ENCODE results near the gene ZBTB7C. TPM values are rescaled to one million over a fixed set of nuclear protein-coding genes. Genes with fewer than 3 reads are reported as not detected.

The ZBTB7C gene
- total and polyA plus RNA-seq, 3 experiments from 2014 or later, result 0.13 TPM; not detected in 2

DNA sequence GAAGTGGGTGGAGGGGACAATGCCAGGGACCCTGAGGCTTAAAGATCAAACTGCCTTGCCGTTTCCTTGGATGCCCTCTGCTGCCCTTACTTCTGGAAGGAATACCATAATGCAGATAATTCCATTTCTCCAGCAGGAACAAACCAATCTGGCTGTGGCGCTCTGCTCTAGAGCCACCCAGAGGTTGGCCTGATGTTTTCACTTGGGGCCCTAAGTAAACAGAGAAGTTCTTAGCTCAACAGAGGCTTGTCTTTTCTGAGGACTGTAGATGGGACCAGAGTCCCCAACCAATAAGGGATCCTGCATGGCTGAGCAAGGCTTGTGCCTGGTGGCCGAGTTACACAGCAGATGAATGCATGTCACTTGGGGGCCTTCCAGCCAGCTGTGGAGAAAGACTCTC lies 230.2 kb downstream of the ZBTB7C start:
- Histone ChIP-seq H3K27ac (ENCODE audit: low read depth, low read length) (no peak overlapping the region), H3K27me3 (ENCODE audit: insufficient read depth, low read length, poor library complexity, severe bottlenecking) (no peaks in the 10 kb centered on the region), H3K9me3 (ENCODE audit: low read length) (no peaks in the 10 kb centered on the region), H3K4me3 (ENCODE audit: low read length) (no peak overlapping the region), H3K4me1 (ENCODE audit: insufficient read depth, low read length) (no peaks in the 10 kb centered on the region), H3K36me3 (ENCODE audit: insufficient read depth, low read length) (no peaks in the 10 kb centered on the region)
- POLR2A ChIA-PET, result no interaction called here
- CTCF ChIA-PET, result no interaction called here
- Mint-ChIP-seq H3K4me3 (no peak overlapping the region), H3K36me3 (peaks cover 0 to 1% (median 0%) of the 10 kb centered on the region in 3 donors), H3K9me3 (no peaks in the 10 kb centered on the region), H3K4me1 (no peaks in the 10 kb centered on the region), H3K27me3 (peaks cover 2 to 16% of the 10 kb centered on the region in 2 donors), H3K27ac (no peak overlapping the region)
- no peak for DNase-seq

DNA sequence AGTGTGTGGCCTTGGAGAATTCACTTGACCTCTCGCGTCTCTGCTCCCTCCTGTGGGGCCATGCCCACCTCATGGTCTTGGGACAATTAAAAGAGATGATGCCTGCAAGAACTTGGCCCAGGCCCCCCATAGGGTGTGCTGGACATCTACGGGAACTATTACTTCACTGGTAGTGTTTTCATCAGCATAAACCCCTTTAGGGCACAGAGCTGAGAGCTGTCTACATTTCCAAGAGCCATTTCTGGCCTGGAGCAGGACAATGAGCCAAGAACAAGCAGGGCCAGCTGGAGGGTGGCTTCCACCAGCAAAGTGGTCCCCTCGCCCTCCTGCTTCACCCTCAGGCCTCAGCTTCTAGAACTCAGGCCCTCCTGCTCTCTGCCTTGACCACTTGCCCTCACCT lies 232.3 kb downstream of the ZBTB7C start:
- Histone ChIP-seq H3K4me1 (ENCODE audit: insufficient read depth, low read length) (no peaks in the 10 kb centered on the region), H3K27ac (ENCODE audit: low read depth, low read length) (no peak overlapping the region), H3K36me3 (ENCODE audit: insufficient read depth, low read length) (no peaks in the 10 kb centered on the region), H3K9me3 (ENCODE audit: low read length) (no peaks in the 10 kb centered on the region), H3K27me3 (ENCODE audit: insufficient read depth, low read length, poor library complexity, severe bottlenecking) (no peaks in the 10 kb centered on the region), H3K4me3 (ENCODE audit: low read length) (no peak overlapping the region)
- Mint-ChIP-seq H3K27me3 (peaks cover 0 to 7% of the 10 kb centered on the region in 2 donors), H3K9me3 (no peaks in the 10 kb centered on the region), H3K27ac (no peak overlapping the region), H3K36me3 (no peaks in the 10 kb centered on the region), H3K4me1 (no peaks in the 10 kb centered on the region), H3K4me3 (no peak overlapping the region)
- CTCF ChIA-PET, result no interaction called here
- no peak for DNase-seq
- POLR2A ChIA-PET, result no interaction called here

DNA sequence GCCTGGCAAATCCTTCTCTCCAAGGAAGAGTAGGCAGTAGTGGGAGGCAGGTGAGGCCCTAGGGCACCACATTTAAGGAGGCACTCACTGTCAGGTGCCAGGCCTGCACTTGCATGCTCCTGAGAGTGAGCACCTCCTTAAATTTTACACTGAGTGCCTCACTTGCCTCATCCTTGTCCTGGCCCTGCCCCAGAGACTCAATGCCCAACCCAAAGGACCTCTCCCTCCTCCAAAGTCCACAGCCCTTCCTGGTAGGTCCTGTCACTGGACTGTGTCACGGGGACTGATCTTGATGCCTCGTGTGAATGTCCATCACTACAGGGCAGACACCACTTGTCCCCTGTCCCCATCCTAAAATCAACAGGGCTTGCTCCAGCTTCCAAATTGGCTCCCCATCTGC lies 235.6 kb downstream of the ZBTB7C start:
- Mint-ChIP-seq H3K27me3 (peaks cover 0 to 16% of the 10 kb centered on the region in 2 donors), H3K36me3 (no peaks in the 10 kb centered on the region), H3K4me3 (no peak overlapping the region), H3K27ac (peak overlapping the region in 1 of 8 donors; percentile 8), H3K9me3 (no peaks in the 10 kb centered on the region), H3K4me1 (no peaks in the 10 kb centered on the region)
- CTCF ChIA-PET, result no interaction called here
- H3K9me3 ChIP-seq (ENCODE audit: low read length), result no peaks in the 10 kb centered on the region
- DNase-seq, result no peak
- no peak overlapping the region for H3K4me3 ChIP-seq (ENCODE audit: low read length)
- POLR2A ChIA-PET, result no interaction called here
- H3K27me3 ChIP-seq (ENCODE audit: insufficient read depth, low read length, poor library complexity, severe bottlenecking), result no peaks in the 10 kb centered on the region
- no peak overlapping the region for H3K27ac ChIP-seq (ENCODE audit: low read depth, low read length)
- no peaks in the 10 kb centered on the region for H3K4me1 ChIP-seq (ENCODE audit: insufficient read depth, low read length)
- no peaks in the 10 kb centered on the region for H3K36me3 ChIP-seq (ENCODE audit: insufficient read depth, low read length)

GRCh38 chr18:48172226-48173006 lies 236.8 kb downstream of the ZBTB7C start:
- Mint-ChIP-seq H3K4me3 (no peak overlapping the region), H3K27me3 (peaks cover 0 to 20% of the 10 kb centered on the region in 2 donors), H3K36me3 (no peaks in the 10 kb centered on the region), H3K4me1 (no peaks in the 10 kb centered on the region), H3K27ac (no peak overlapping the region), H3K9me3 (no peaks in the 10 kb centered on the region)
- H3K4me3 ChIP-seq (ENCODE audit: low read length), result no peak overlapping the region
- no peaks in the 10 kb centered on the region for H3K36me3 ChIP-seq (ENCODE audit: insufficient read depth, low read length)
- CTCF ChIA-PET, result no interaction called here
- no peak overlapping the region for H3K27ac ChIP-seq (ENCODE audit: low read depth, low read length)
- no peaks in the 10 kb centered on the region for H3K27me3 ChIP-seq (ENCODE audit: insufficient read depth, low read length, poor library complexity, severe bottlenecking)
- POLR2A ChIA-PET, result no interaction called here
- H3K9me3 ChIP-seq (ENCODE audit: low read length), result no peaks in the 10 kb centered on the region
- no peaks in the 10 kb centered on the region for H3K4me1 ChIP-seq (ENCODE audit: insufficient read depth, low read length)
- DNase-seq, result no peak

- no peaks in the 10 kb centered on the region for H3K27me3 ChIP-seq (ENCODE audit: insufficient read depth, low read length, poor library complexity, severe bottlenecking)
- Mint-ChIP-seq H3K27me3 (peaks cover 2 to 24% of the 10 kb centered on the region in 2 donors), H3K9me3 (no peaks in the 10 kb centered on the region), H3K4me3 (no peak overlapping the region), H3K36me3 (no peaks in the 10 kb centered on the region), H3K27ac (no peak overlapping the region), H3K4me1 (peaks cover 0 to 3% (median 0%) of the 10 kb centered on the region in 3 donors)
- no peaks in the 10 kb centered on the region for H3K36me3 ChIP-seq (ENCODE audit: insufficient read depth, low read length)
- H3K4me3 ChIP-seq (ENCODE audit: low read length), result no peak overlapping the region
- POLR2A ChIA-PET, result no interaction called here
- no peaks in the 10 kb centered on the region for H3K9me3 ChIP-seq (ENCODE audit: low read length)
- H3K27ac ChIP-seq (ENCODE audit: low read depth, low read length), result no peak overlapping the region
- CTCF ChIA-PET, result no interaction called here
- no peak for DNase-seq
- no peaks in the 10 kb centered on the region for H3K4me1 ChIP-seq (ENCODE audit: insufficient read depth, low read length)
Measured at GRCh38 chr18:48171490-48172188, 237.5 kb downstream of the ZBTB7C start.

DNA sequence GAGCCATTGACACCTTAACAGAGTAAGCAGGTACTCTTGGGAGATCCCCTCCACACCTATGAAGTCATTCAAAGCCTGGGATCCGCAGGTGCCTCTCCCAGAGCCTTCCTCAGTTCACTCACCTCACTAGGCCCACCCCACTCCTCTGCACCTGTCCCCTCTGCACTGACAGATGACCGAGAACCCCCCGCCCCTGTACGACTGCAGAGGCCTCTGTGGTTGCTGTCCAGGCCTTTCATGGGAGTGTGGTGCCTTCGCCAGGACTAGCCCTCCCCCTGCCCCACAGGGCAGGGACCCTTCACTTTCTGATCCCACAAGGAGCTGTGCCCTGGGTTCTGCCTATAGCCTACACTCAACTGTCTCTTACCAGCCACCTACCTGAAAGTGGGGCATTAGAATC lies 238.5 kb downstream of the ZBTB7C start:
- POLR2A ChIA-PET, result no interaction called here
- peaks cover 0 to 3% (median 0%) of the 10 kb centered on the region in 3 donors for H3K4me1 Mint-ChIP-seq
- peaks cover 2 to 27% of the 10 kb centered on the region in 2 donors for H3K27me3 Mint-ChIP-seq
- H3K4me3 Mint-ChIP-seq, result no peak overlapping the region
- H3K27ac ChIP-seq (ENCODE audit: low read depth, low read length), result no peak overlapping the region
- H3K4me1 ChIP-seq (ENCODE audit: insufficient read depth, low read length), result no peaks in the 10 kb centered on the region
- H3K27ac Mint-ChIP-seq, result no peak overlapping the region
- CTCF ChIA-PET, result no interaction called here
- no peak overlapping the region for H3K4me3 ChIP-seq (ENCODE audit: low read length)
- H3K9me3 ChIP-seq (ENCODE audit: low read length), result no peaks in the 10 kb centered on the region
- H3K27me3 ChIP-seq (ENCODE audit: insufficient read depth, low read length, poor library complexity, severe bottlenecking), result no peaks in the 10 kb centered on the region
- no peaks in the 10 kb centered on the region for H3K36me3 ChIP-seq (ENCODE audit: insufficient read depth, low read length)
- H3K9me3 Mint-ChIP-seq, result no peaks in the 10 kb centered on the region
- DNase-seq, result no peak
- H3K36me3 Mint-ChIP-seq, result no peaks in the 10 kb centered on the region

DNA sequence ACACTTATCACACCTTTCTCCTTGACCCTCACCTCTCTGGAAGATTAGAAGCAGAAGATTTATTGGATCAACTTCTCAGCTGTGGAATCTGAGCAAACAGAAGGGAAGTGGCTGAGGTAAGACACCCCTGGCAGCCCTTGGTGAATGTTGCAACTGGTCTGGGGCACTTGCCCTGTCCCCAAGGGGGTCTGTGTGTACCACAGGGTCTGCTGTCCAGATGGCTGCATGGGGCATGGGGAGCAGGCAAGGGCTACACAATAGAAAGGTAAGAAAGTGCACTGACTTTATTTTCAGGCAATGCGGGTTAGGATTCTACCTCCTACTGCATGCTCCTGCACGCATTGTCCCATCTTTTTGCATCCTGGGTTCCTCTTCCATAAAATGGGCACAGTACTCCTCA lies 240.3 kb downstream of the ZBTB7C start:
- POLR2A ChIA-PET, result no interaction called here

GRCh38 chr18:48167897-48168253 lies 241.3 kb downstream of the ZBTB7C start:
- Mint-ChIP-seq H3K9me3 (no peaks in the 10 kb centered on the region), H3K4me3 (no peak overlapping the region), H3K27ac (no peak overlapping the region), H3K4me1 (peaks cover 0 to 3% (median 0%) of the 10 kb centered on the region in 3 donors), H3K36me3 (no peaks in the 10 kb centered on the region), H3K27me3 (peaks cover 2 to 40% of the 10 kb centered on the region in 2 donors)
- H3K27me3 ChIP-seq (ENCODE audit: insufficient read depth, low read length, poor library complexity, severe bottlenecking), result no peaks in the 10 kb centered on the region
- no peaks in the 10 kb centered on the region for H3K9me3 ChIP-seq (ENCODE audit: low read length)
- DNase-seq, result no peak
- H3K4me1 ChIP-seq (ENCODE audit: insufficient read depth, low read length), result no peaks in the 10 kb centered on the region
- POLR2A ChIA-PET, result no interaction called here
- no peak overlapping the region for H3K4me3 ChIP-seq (ENCODE audit: low read length)
- CTCF ChIA-PET, result interaction anchor here (0.6 kb wide), 1 partner anchor 1673 kb away, joined by 3 read pairs; no protein-coding TSS in a partner anchor
- no peak overlapping the region for H3K27ac ChIP-seq (ENCODE audit: low read depth, low read length)
- no peaks in the 10 kb centered on the region for H3K36me3 ChIP-seq (ENCODE audit: insufficient read depth, low read length)

More for the DNA sequence above, 240.3 kb downstream of the ZBTB7C start:
- Mint-ChIP-seq H3K27ac (no peak overlapping the region), H3K36me3 (no peaks in the 10 kb centered on the region), H3K4me1 (peaks cover 0 to 3% (median 0%) of the 10 kb centered on the region in 3 donors), H3K4me3 (no peak overlapping the region), H3K27me3 (peaks cover 2 to 39% of the 10 kb centered on the region in 2 donors), H3K9me3 (no peaks in the 10 kb centered on the region)
- Histone ChIP-seq H3K27ac (ENCODE audit: low read depth, low read length) (no peak overlapping the region), H3K36me3 (ENCODE audit: insufficient read depth, low read length) (no peaks in the 10 kb centered on the region), H3K4me1 (ENCODE audit: insufficient read depth, low read length) (no peaks in the 10 kb centered on the region), H3K9me3 (ENCODE audit: low read length) (no peaks in the 10 kb centered on the region), H3K27me3 (ENCODE audit: insufficient read depth, low read length, poor library complexity, severe bottlenecking) (no peaks in the 10 kb centered on the region), H3K4me3 (ENCODE audit: low read length) (no peak overlapping the region)
- CTCF ChIA-PET, result no interaction called here
- no peak for DNase-seq
